ENCODE measurements around the gene ATP8B3.
A peak's percentile ranks its signal among the peaks of the same experiment; 100 is the strongest.

Gene ATP8B3

GRCh38 chr19:1757468-1758230 lies 54.4 kb downstream of the ATP8B3 start:
- no peak for DNase-seq (ENCODE audit: low spot score)

- DNase-seq (ENCODE audit: low spot score) = no peak
Observed at GRCh38 chr19:1756705-1757465, 55.2 kb downstream of the ATP8B3 start.

- DNase-seq (ENCODE audit: low spot score) = no peak
Observed at GRCh38 chr19:1756264-1756663, 55.8 kb downstream of the ATP8B3 start.

- DNase-seq (ENCODE audit: low spot score) = no peak
Observed at GRCh38 chr19:1755467-1756171, 56.5 kb downstream of the ATP8B3 start.

- DNase-seq (ENCODE audit: low spot score) = no peak
Observed at GRCh38 chr19:1754636-1755466, 57.2 kb downstream of the ATP8B3 start.

GRCh38 chr19:1754018-1754635 lies 57.9 kb downstream of the ATP8B3 start:
- no peak for DNase-seq (ENCODE audit: low spot score)

- no peak for DNase-seq (ENCODE audit: low spot score)
Observed at GRCh38 chr19:1752757-1753728, 59.0 kb downstream of the ATP8B3 start, which contains the start of gene ONECUT3. ONECUT3 (plus strand) TSS chr19:1753506; CDS start chr19:1753663, 157 bp downstream.

- peak; percentile 46 for DNase-seq (ENCODE audit: low spot score)
Observed at GRCh38 chr19:1752009-1752756, 59.9 kb downstream of the ATP8B3 start.

- DNase-seq (ENCODE audit: low spot score) = no peak
Observed at GRCh38 chr19:1751367-1752008, 60.6 kb downstream of the ATP8B3 start.

- DNase-seq (ENCODE audit: low spot score) = no peak
Observed at GRCh38 chr19:1750343-1751021, 61.6 kb downstream of the ATP8B3 start.

- DNase-seq (ENCODE audit: low spot score) = peak; percentile 49
Observed at GRCh38 chr19:1749373-1750342, 62.4 kb downstream of the ATP8B3 start.

- peak; percentile 54 for DNase-seq (ENCODE audit: low spot score)
Observed at GRCh38 chr19:1748873-1749341, 63.2 kb downstream of the ATP8B3 start.

- DNase-seq (ENCODE audit: low spot score) = peak; percentile 51
Observed at GRCh38 chr19:1748115-1748872, 63.8 kb downstream of the ATP8B3 start.

GRCh38 chr19:1747285-1748114 lies 64.6 kb downstream of the ATP8B3 start:
- no peak for DNase-seq (ENCODE audit: low spot score)

Measured in ecto neural progenitor cell (in vitro differentiated cells).